IMR-90 (cell line): ENCODE measurements around the gene ZFHX3. TPM values are rescaled to one million over a fixed set of nuclear protein-coding genes. Genes with fewer than 3 reads are reported as not detected.

ENCODE experiments used
- ATAC-seq: fragments of 200-7000 bp; cut with Tn5 transposase; 2 replicates; pipeline ENCODE4 v1.9.1; 2020; ENCODE audit warnings: low read depth, mild to moderate bottlenecking, moderate library complexity
- BruUV-seq: library from RNA; stranded (reverse); fragments of 400-500 nt; replicated peaks from 2 replicates; lab custom pipeline; 2021; lab: Mats Ljungman, UMichigan
- CTCF ChIA-PET: fragments of 300-600 bp; formaldehyde crosslinking; extraction: SDS; loops from one replicate; lab custom pipeline; 2021; ENCODE audit warnings: antibody characterized with exemption; lab: Yijun Ruan, JAX
- POLR2A ChIA-PET: fragments of 300-600 bp; sonication (Branson Sonifier 250); formaldehyde crosslinking; loops from one replicate; lab custom pipeline; 2022; ENCODE audit warnings: antibody characterized with exemption; ENCODE audit not compliant: unreplicated experiment; lab: Charles Lee
- DNase-seq: peaks from one replicate; pipeline ENCODE4 v3.0.0; 2013
- H2AFZ ChIP-seq: replicated peaks from 2 replicates; pipeline ENCODE3; 2013; ENCODE audit warnings: low read length, mild to moderate bottlenecking; ENCODE audit not compliant: poor library complexity
- H2AK5ac ChIP-seq: 2 replicates; pipeline ENCODE4 v1.6.1; 2013; ENCODE audit warnings: low read depth, low read length, inconsistent platforms
- H2AK9ac ChIP-seq: replicated peaks from 2 replicates; pipeline ENCODE3; 2013; ENCODE audit warnings: mild to moderate bottlenecking, low read depth, low read length, moderate library complexity; ENCODE audit not compliant: poor library complexity
- H2BK120ac ChIP-seq: 2 replicates; pipeline ENCODE4 v1.6.1; 2013; ENCODE audit warnings: low read depth, low read length, inconsistent platforms
- H2BK15ac ChIP-seq: 3 replicates; pipeline ENCODE4 v1.6.1; 2013; ENCODE audit warnings: low read depth, low read length, inconsistent platforms
- H2BK20ac ChIP-seq: 2 replicates; pipeline ENCODE4 v1.6.1; 2013; ENCODE audit warnings: low read depth, mild to moderate bottlenecking, inconsistent platforms, low read length, moderate library complexity
- H2BK5ac ChIP-seq: 2 replicates; pipeline ENCODE4 v1.6.1; 2013; ENCODE audit warnings: mild to moderate bottlenecking, low read depth, low read length, inconsistent platforms; ENCODE audit not compliant: poor library complexity, severe bottlenecking
- H3K14ac ChIP-seq: replicated peaks from 2 replicates; pipeline ENCODE4 v1.6.1; 2013; ENCODE audit warnings: low read depth, low read length, inconsistent platforms
- H3K18ac ChIP-seq: 2 replicates; pipeline ENCODE4 v1.6.1; 2013; ENCODE audit warnings: low read depth, low read length, control low read depth
- H3K23ac ChIP-seq: 2 replicates; pipeline ENCODE4 v1.6.1; 2013; ENCODE audit warnings: low read depth, low read length, inconsistent platforms
- H3K27ac ChIP-seq: 2 replicates; pipeline ENCODE4 v1.5.1; 2013; ENCODE audit warnings: mild to moderate bottlenecking, control low read depth, low read length; ENCODE audit not compliant: insufficient read depth
- H3K27me3 ChIP-seq: 2 replicates; pipeline ENCODE4 v1.6.1; 2013; ENCODE audit warnings: low read length; ENCODE audit not compliant: control insufficient read depth, insufficient read depth
- H3K36me3 ChIP-seq: 2 replicates; pipeline ENCODE4 v1.6.1; 2013; ENCODE audit warnings: low read length, mixed read lengths; ENCODE audit not compliant: control insufficient read depth, insufficient read depth
- H3K4ac ChIP-seq: 2 replicates; pipeline ENCODE4 v1.6.1; 2013; ENCODE audit warnings: low read depth, low read length, inconsistent platforms
- H3K4me1 ChIP-seq: 2 replicates; pipeline ENCODE4 v1.6.1; 2013; ENCODE audit warnings: low read length, mixed read lengths; ENCODE audit not compliant: control insufficient read depth, insufficient read depth
- H3K4me2 ChIP-seq: 2 replicates; pipeline ENCODE4 v1.6.1; 2013; ENCODE audit warnings: low read depth, mild to moderate bottlenecking, control low read depth, low read length, moderate library complexity
- H3K4me3 ChIP-seq: 2 replicates; pipeline ENCODE4 v1.5.1; 2013; ENCODE audit warnings: low read depth, mild to moderate bottlenecking, control low read depth, low read length, moderate library complexity; ENCODE audit not compliant: insufficient read depth
- H3K56ac ChIP-seq: 2 replicates; pipeline ENCODE4 v1.6.1; 2013; ENCODE audit warnings: low read length, inconsistent platforms; ENCODE audit not compliant: insufficient read depth; ENCODE audit errors: extremely low read depth
- H3K79me1 ChIP-seq, 2 experiments: 2 replicates each; pipeline ENCODE4 v1.6.1; 2013; ENCODE audit warnings: low read length in 2 of 2, inconsistent platforms in 1 of 2, low read depth in 1 of 2
- H3K9ac ChIP-seq: 2 replicates; pipeline ENCODE4 v1.6.1; 2013; ENCODE audit warnings: low read depth, low read length, control low read depth
- H3K9me1 ChIP-seq: 2 replicates; pipeline ENCODE4 v1.6.1; 2013; ENCODE audit warnings: low read length, inconsistent platforms; ENCODE audit not compliant: insufficient read depth
- H3K9me3 ChIP-seq: 2 replicates; pipeline ENCODE4 v1.6.1; 2013; ENCODE audit warnings: low read length; ENCODE audit not compliant: control insufficient read depth, insufficient read depth
- H4K20me1 ChIP-seq: 2 replicates; pipeline ENCODE4 v1.6.1; 2013; ENCODE audit warnings: low read length, inconsistent platforms; ENCODE audit not compliant: insufficient read depth
- H4K5ac ChIP-seq: 2 replicates; pipeline ENCODE4 v1.6.1; 2013; ENCODE audit warnings: mild to moderate bottlenecking, low read depth, low read length, control low read depth
- H4K8ac ChIP-seq, 2 experiments: 2 replicates each; pipeline ENCODE4 v1.6.1; 2013; ENCODE audit warnings: low read depth in 2 of 2, low read length in 2 of 2, control low read depth in 1 of 2, inconsistent platforms in 1 of 2
- H4K91ac ChIP-seq: 2 replicates; pipeline ENCODE4 v1.6.1; 2013; ENCODE audit warnings: low read depth, low read length, inconsistent platforms; ENCODE audit not compliant: insufficient read depth
- CEBPB ChIP-seq: IDR thresholded peaks from 2 replicates; pipeline ENCODE4 v1.6.1; 2012; ENCODE audit warnings: low read depth, low read length, improper control_type of control experiment
- CTCF ChIP-seq: conservative IDR thresholded peaks from 2 replicates; pipeline ENCODE4 v1.5.1; 2012; ENCODE audit warnings: mild to moderate bottlenecking, low read depth, low read length, improper control_type of control experiment
- ELK1 ChIP-seq: fragments of 150-350 bp; IDR thresholded peaks from 2 replicates; pipeline ENCODE4 v1.6.1; 2016; ENCODE audit warnings: low read depth, mild to moderate bottlenecking, low read length, moderate library complexity, borderline replicate concordance
- RAD21 ChIP-seq: IDR thresholded peaks from 2 replicates; pipeline ENCODE4 v1.6.1; 2012; ENCODE audit warnings: low read length, improper control_type of control experiment
- RCOR1 ChIP-seq: IDR thresholded peaks from 2 replicates; pipeline ENCODE4 v1.6.1; 2012; ENCODE audit warnings: mild to moderate bottlenecking, low read length, improper control_type of control experiment; ENCODE audit not compliant: insufficient replicate concordance
- SMC3 ChIP-seq: fragments of 150-350 bp; IDR thresholded peaks from 2 replicates; pipeline ENCODE4 v1.6.1; 2016; ENCODE audit warnings: low read depth, mild to moderate bottlenecking, antibody characterized with exemption, low read length, moderate library complexity
- WGBS, 2 experiments: methylation state at CpG; one replicate each; pipeline versions ENCODE4 v1.1.5 to v1.1.7; 2013; ENCODE audit warnings: missing lambda C conversion rate in 2 of 2; ENCODE audit not compliant: insufficient read length in 1 of 2; ENCODE audit errors: extremely low coverage in 2 of 2; 5-methylcytosine and 5-hydroxymethylcytosine counted together
- dilution Hi-C: fragments of 300-500 bp; cut with HindIII; formaldehyde crosslinking; loops from one replicate; pipeline ENCODE4 v1.14.3; 2018; ENCODE audit warnings: low sequenced_read_pairs; ENCODE audit not compliant: unreplicated experiment
- in situ Hi-C: fragments of 300-500 bp; cut with MboI; formaldehyde crosslinking; loops from 3 replicates; pipeline ENCODE4 v1.14.3; 2019; ENCODE audit warnings: low sequenced_read_pairs, inconsistent platforms, mixed read lengths
- intact Hi-C: fragments of 100-400 bp; cut with micrococcal nuclease; formaldehyde crosslinking; loops from 2 replicates; pipeline ENCODE4 v1.10.0; 2022
- polyA plus RNA-seq, 3 experiments: library from polyadenylated mRNA; depleted of rRNA; stranded (reverse); fragments of >200 nt; gene quantifications; 2 replicates each; pipeline ENCODE4 v1.2.3, GENCODE V29; 2012; ENCODE audit warnings: low replicate concordance in 1 of 3
- total RNA-seq: library from RNA; depleted of rRNA; stranded (reverse); fragments of >200 nt; gene quantifications from 2 replicates; pipeline ENCODE4 v1.2.3, GENCODE V29; 2012
- TF ChIP-seq, protein P1 (sequence below): fragments of 150-350 bp; IDR thresholded peaks from 2 replicates; pipeline ENCODE4 v1.6.1; 2017; ENCODE audit warnings: mild to moderate bottlenecking, antibody characterized with exemption, low read length, low read depth

ZFHX3 gene
- total and polyA plus RNA-seq, 2 of the 4 experiments (the other 2 are of a cell fraction), result 1.4 to 1.7 TPM

- no peak overlapping the region for H3K4me3 ChIP-seq
- H2BK120ac ChIP-seq, result no peak overlapping the region
- H3K36me3 ChIP-seq, result peaks cover 10% of the 10 kb centered on the region; the same call in 1 of the 2 replicates
- TF ChIP-seq RAD21, result no peak
- no peak for TF ChIP-seq CTCF
- TF ChIP-seq, protein P1, sequence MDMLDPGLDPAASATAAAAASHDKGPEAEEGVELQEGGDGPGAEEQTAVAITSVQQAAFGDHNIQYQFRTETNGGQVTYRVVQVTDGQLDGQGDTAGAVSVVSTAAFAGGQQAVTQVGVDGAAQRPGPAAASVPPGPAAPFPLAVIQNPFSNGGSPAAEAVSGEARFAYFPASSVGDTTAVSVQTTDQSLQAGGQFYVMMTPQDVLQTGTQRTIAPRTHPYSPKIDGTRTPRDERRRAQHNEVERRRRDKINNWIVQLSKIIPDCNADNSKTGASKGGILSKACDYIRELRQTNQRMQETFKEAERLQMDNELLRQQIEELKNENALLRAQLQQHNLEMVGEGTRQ, result no peak
- no peak for TF ChIP-seq CEBPB
- no peak for TF ChIP-seq SMC3
- no peak for TF ChIP-seq RCOR1
- TF ChIP-seq ELK1, result no peak
- ATAC-seq (no peak), DNase-seq (no peak)
- H3K4me2 ChIP-seq, result no peak overlapping the region
- H3K56ac ChIP-seq, result no peak overlapping the region
- no peak overlapping the region for H3K14ac ChIP-seq
- H2BK15ac ChIP-seq, result no peak overlapping the region
- no peak overlapping the region for H3K27ac ChIP-seq
- H3K9me3 ChIP-seq, result no peaks in the 10 kb centered on the region
- H3K9ac ChIP-seq, result no peak overlapping the region
- H4K91ac ChIP-seq, result no peak overlapping the region
- H3K79me1 ChIP-seq, result no peaks in the 10 kb centered on the region; a peak in 1 of 4 replicates
- no TSS peak for BruUV-seq
- in situ Hi-C loops, result no loop called here
- H3K27me3 ChIP-seq, result no peaks in the 10 kb centered on the region
- H2AK5ac ChIP-seq, result no peak overlapping the region
- H3K4me1 ChIP-seq, result no peaks in the 10 kb centered on the region
- no CpG with 5 or more reads among the region's 1 CpG for WGBS, 2 experiments
- no peak overlapping the region for H2AK9ac ChIP-seq
- H3K4ac ChIP-seq, result no peak overlapping the region
- H4K20me1 ChIP-seq, result no peaks in the 10 kb centered on the region
- H4K8ac ChIP-seq, result no peak overlapping the region
- CTCF ChIA-PET, result no interaction called here
- POLR2A ChIA-PET, result no interaction called here
- dilution Hi-C loops, result no loop called here
- intact Hi-C loops, result no loop called here
- no peak overlapping the region for H2AFZ ChIP-seq
- no peak overlapping the region for H3K18ac ChIP-seq
- H2BK5ac ChIP-seq, result no peak overlapping the region
- H3K9me1 ChIP-seq, result peaks cover 4% of the 10 kb centered on the region; the same call in 1 of the 2 replicates
- H4K5ac ChIP-seq, result no peak overlapping the region
- H3K23ac ChIP-seq, result no peak overlapping the region
- no peak overlapping the region for H2BK20ac ChIP-seq
Observed at GRCh38 chr16:72808754-72809153, 239.2 kb downstream of the ZFHX3 start.
